Activated CD8-positive, alpha-beta memory T cell treated with anti-CD3 and anti-CD28 coated beads for 48 hours (primary cell): Measurements from ENCODE around the gene ZNF679.
"Not testable (repeated sequence)": the region's sequence is repeated elsewhere in the genome, so short reads cannot be mapped to it uniquely, and the experiment has no call there.

Source experiments
- DNase-seq, 3 experiments: peaks; one replicate each; pipeline ENCODE4 v3.0.0-alpha.2; 2020; ENCODE audit warnings: low read depth in 2 of 3, low spot score in 2 of 3

The ZNF679 gene

GRCh38 chr7:64228174-64228573, at the start of gene ZNF679:
Gene ZNF679, plus strand, starts transcription at chr7:64228474. Its CDS starts 20,644 bp downstream, at chr7:64249118.
- DNase-seq: not testable (repeated sequence)

DNA sequence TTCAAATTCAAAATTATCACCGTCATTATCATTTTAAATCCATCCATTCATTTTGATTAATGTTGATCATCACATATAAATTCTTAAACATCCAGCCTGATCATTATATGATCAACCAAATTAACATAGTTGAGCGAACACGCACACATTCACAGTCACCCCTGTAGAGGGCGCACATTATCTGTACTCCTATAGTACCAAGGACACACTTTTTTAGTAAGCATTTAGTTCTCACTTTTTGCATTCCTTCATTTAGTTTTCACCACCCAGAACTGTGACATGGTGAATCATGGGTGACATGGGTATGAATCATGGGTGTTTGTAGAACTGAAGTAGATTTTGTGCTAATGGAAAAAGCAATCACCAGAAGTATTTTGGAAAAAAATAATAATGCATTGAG, 47.3 kb upstream of the ZNF679 start:
- DNase-seq: no peak

DNA sequence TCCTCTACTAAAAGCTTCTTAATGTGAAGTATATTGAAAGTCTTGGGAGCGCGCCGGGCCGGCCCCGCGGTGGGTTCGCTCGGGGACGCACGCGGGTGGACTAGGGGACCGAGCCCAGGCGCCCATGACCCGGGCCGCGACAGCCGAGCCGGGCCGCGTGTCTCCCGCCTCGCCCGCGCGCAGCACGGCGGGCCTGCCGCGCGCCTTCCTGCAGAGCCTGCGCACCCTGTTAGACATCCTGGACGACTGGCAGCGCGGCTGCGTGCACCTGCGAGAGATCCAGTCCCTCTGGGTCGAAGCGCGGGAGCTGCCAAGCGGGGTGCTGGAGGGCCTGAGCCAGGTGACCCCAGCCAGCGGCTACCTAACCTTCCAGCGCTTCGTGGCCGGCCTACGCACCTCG, 46.7 kb upstream of the ZNF679 start:
- DNase-seq: no peak

GRCh38 chr7:64182036-64182790, 46.1 kb upstream of the ZNF679 start:
- DNase-seq: no peak

- DNase-seq: peak in 2 of 3 experiments; percentile 12 to 29
Measured at GRCh38 chr7:64183126-64183742, 45.0 kb upstream of the ZNF679 start.

GRCh38 chr7:64183827-64184372, 44.4 kb upstream of the ZNF679 start:
- no peak for DNase-seq

DNA sequence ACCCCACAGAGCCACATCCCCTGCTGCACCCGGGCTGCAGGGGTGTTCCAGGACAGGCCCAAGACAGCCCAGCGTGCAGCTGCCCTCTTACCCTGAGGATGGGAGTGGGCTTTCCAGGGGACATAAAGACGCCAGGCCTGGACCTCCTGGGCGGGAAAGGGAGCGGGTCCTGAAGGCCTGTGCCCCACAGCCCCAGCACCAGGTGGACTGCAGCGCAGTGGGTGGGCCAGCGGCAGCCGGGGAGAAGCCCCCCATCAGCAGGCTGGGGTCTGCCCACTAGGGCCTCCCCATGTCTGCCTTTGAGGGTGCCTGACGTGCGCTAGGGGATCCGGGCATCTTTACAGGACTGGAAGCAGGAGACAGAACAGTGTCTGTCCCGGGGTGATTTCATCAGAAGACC, 43.9 kb upstream of the ZNF679 start:
- DNase-seq: no peak

DNA sequence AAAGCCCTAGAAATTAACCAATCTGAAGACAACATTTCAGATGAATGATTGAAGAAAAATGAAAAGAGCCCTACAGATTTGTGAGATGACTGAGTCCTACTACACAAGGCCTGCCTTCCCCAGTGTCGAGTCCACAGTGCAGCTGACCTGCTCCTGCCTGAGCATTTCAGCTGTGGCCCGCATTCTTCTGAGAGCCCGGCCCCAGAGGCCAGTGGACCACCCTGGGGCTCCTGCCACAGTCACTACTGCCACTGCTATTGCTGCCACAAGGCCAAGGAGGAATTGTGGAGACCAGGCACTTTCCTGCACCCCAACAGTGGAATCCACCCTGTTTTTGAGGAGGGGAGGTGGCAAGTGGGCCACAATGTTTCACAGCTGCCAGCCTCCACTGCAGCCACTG, 40.9 kb upstream of the ZNF679 start:
- DNase-seq: no peak

GRCh38 chr7:64192148-64192704, 36.0 kb upstream of the ZNF679 start:
- no peak for DNase-seq

- no peak for DNase-seq
Measured at GRCh38 chr7:64192775-64193174, 35.5 kb upstream of the ZNF679 start.

DNA sequence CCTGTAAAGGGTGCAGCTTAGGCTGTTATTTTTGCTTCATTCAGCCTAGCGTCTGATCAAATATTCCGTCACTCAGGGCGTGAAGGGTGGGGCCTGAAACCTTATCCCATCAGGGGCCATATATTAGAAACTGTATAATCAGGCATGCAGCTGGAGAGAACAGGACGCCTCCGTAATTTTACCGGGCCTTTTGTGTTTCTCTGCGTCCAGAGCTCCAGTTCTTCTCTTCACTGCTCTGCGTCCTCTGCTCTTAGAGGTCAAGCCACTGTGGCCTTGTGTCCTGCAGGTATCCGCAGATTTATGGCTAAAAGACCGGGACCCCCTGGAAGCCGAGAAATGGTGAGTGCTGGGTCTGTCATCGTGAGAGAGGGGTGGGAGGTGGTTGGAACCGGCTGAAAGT, 21.4 kb upstream of the ZNF679 start, which contains the start of gene ZNF735:
Gene ZNF735 (plus strand): TSS at position 301 of the 400 bp plus-strand sequence. CDS start 0 bp downstream, at position 301.
- no peak for DNase-seq

- not testable (repeated sequence) for DNase-seq
Measured at GRCh38 chr7:64219710-64220298, 8.5 kb upstream of the ZNF679 start.

DNA sequence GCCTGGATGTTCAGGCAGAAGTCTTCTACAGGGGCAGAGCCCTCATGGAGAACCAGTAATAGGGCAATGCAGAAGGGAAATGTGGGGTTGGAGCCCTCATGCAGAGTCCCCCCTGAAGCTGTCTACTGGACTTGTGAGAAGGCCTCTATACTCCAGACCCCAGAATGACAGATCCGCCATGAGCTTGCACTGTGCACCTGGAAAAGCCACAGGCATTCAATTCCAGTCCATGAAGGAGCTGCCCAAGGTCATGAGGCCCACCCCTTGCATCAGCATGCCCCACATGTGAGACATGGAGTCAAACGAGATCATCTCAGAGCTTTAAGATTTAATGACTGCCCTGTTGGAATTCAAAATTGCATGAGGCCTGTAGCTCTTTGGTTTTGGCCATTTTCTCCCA, 4.9 kb upstream of the ZNF679 start:
- no peak for DNase-seq

DNA sequence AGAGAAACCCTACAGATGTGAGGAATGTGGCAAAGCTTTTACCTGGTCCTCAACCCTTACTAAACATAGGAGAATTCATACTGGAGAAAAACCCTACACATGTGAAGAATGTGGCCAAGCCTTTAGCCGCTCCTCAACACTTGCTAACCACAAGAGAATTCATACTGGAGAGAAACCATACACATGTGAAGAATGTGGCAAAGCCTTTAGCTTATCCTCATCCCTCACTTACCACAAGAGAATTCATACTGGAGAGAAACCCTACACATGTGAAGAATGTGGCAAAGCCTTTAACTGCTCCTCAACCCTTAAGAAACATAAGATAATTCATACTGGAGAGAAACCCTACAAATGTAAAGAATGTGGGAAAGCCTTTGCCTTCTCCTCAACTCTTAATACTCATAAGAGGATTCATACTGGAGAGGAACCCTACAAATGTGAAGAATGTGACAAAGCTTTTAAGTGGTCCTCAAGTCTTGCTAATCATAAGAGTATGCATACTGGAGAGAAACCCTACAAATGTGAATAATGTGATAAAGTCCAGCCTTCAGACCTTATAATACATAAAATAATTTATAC, 38.2 kb downstream of the ZNF679 start:
- DNase-seq: no peak

DNA sequence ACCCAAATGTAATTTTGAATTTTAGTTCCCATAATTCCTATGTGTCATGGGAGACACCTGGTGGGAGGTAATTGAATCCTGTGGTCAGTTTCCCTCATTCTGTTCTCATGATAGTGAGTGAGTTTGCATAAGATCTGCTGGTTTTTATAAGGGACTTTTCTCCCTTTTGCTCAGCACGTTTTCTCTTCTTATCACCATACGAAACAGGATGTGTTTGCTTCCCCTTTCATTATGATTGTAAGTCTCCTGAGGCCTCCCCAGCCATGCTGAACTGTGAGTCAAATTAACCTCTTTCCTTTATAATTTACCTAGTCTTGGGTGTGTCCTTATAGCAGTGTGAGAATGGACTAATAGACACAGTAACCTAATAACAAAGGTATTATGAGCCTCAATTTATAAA, 49.4 kb downstream of the ZNF679 start:
- DNase-seq: no peak

DNA sequence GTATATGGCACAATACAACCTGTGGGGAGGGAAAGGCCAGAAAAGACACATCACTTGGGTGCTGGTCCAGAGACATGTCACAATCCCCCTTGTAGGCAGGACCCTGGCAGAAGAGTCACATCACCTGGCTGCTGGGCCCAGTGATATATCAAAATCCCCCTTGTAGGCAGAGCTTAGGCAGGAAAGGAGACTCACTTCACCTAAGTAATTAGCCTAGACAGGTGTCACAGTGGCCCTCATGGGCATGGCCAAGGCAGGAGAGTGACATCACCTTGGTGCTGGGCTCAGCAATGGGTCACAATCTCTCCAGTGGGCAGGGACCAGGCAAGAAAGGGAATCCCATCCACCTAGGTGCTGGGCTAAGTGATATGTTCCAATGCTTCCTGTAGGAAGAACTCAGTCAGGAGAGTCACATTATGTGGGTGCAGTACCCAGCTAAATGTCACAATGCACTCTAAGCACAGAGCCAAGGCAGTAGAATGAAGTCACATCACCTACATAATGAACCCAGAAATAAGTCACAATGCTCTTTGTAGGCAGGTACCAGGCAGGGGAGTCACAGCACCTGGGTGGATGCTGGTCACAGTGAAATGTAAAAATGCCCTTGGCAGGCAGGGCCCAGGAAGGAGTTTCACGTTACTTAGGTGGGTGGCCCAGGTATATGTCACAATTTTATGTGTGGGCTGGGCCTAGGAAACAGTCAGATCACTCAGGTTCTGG, 66.6 kb downstream of the ZNF679 start:
- DNase-seq: no peak

DNA sequence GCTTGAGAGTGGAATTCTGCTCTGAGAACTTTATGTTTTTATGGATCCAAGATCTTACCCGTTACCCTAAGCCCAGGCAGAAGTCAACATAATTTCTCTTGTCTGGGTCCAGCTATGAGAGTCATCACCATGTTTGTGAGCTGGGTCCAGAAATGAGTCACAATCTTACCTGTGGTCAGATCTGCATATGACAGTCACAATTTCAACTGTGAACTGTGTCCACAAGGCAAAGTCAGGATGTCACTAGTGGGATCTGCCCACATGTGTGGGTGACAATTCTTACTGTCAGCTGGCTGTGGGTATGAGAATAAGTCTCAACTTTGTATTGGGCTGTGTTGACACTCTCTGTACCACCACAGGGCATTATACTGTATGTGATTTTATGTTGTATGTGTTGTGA, 69.1 kb downstream of the ZNF679 start:
- not testable (repeated sequence) for DNase-seq

GRCh38 chr7:64300641-64301405, 72.5 kb downstream of the ZNF679 start:
- no peak for DNase-seq

DNA sequence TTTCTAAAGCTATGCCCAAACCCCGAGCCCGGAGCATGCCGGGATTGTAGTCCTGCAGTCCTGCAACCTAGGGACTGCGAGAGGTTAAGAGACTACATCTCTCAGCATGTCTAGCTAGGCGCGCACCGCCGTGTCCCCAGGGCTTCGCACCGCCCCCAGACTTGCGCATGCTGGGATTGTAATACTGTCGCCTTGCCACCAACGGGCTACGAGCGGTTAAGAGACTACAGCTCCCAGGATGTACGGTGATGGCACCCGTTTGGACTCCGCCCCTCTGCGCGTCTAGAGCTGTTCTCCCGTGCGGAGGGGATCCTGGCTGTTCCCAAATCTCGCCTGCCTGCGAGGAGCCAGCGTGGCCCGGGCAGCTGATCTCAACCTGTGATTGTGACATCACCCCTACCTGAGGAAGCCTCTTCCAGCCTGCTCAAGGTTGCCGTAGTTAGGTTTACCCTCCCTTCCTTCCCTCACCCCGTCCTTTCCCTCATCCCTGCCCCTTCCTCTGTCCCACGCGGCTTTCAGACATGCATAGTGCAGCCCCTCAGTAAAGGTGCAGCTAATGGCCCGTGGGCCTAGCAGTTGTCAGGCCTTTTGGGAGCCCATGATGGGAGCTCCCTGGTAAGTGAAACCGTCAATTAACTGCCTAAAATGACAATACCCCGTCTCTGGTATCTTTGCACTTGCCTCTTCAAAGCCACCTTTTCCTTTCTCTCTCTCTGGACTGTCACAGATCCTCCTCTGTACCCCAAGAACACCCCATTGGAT, 79.2 kb downstream of the ZNF679 start:
- DNase-seq: peak; percentile 69 to 77 (median 73)
